Vagina (tissue), 2 donors: ENCODE measurements around the gene LRRC59.

Experiments
- POLR2A ChIP-seq, 2 donors: fragments of 450-650 bp; IDR thresholded peaks; one replicate each; pipeline ENCODE4 v1.6.1; 2017; ENCODE audit warnings: antibody characterized with exemption in 2 of 2, mild to moderate bottlenecking in 2 of 2, moderate library complexity in 2 of 2
- POLR2AphosphoS5 ChIP-seq, 2 donors: sonication (generic); formaldehyde crosslinking; IDR thresholded peaks; one replicate each; pipeline ENCODE4 v1.9.0; 2017; ENCODE audit warnings: antibody characterized with exemption in 2 of 2, mild to moderate bottlenecking in 2 of 2, low read depth in 1 of 2; ENCODE audit not compliant: insufficient read depth in 1 of 2
- TF ChIP-seq, protein P1 (sequence below), 3 experiments: fragments of 450-650 bp in 2 of 3; fragments of 200-600 bp in 1 of 3; sonication (generic) in 1 of 3; IDR thresholded peaks; one replicate each; pipeline ENCODE4 v1.5.1; 2017 to 2019; ENCODE audit warnings: antibody characterized with exemption in 3 of 3, mild to moderate bottlenecking in 2 of 3, moderate library complexity in 2 of 3

DNA sequence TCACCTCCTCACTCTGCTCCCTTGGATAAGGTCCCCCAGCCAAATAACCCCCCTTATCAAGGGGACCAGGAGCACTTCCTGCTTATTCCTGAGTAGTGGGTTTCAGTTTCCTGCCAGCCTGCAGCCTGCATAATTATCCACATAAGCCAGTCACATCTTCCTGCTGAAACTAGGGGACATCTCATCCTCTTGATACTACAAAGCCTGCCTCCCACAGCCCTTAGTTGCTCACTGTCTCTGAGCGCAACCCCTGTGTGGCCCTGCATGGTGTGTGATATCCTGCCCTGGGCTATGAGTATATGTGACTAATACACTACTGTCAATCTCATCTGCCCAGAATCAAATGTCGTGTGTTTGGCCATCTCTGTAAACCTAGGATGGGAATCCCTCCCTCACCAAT is 59.4 kb downstream of the LRRC59 start:
- TF ChIP-seq, protein P1, sequence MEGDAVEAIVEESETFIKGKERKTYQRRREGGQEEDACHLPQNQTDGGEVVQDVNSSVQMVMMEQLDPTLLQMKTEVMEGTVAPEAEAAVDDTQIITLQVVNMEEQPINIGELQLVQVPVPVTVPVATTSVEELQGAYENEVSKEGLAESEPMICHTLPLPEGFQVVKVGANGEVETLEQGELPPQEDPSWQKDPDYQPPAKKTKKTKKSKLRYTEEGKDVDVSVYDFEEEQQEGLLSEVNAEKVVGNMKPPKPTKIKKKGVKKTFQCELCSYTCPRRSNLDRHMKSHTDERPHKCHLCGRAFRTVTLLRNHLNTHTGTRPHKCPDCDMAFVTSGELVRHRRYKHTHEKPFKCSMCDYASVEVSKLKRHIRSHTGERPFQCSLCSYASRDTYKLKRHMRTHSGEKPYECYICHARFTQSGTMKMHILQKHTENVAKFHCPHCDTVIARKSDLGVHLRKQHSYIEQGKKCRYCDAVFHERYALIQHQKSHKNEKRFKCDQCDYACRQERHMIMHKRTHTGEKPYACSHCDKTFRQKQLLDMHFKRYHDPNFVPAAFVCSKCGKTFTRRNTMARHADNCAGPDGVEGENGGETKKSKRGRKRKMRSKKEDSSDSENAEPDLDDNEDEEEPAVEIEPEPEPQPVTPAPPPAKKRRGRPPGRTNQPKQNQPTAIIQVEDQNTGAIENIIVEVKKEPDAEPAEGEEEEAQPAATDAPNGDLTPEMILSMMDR (IDR thresholded peaks at IDR 0.05): no peak
- TF ChIP-seq POLR2AphosphoS5 (IDR thresholded peaks at IDR 0.05; ENCODE audit: insufficient read depth in 1 of 2, low read depth in 1 of 2) (no peak), POLR2A (IDR thresholded peaks at IDR 0.05) (no peak)
